IPS-11a (cell line): ENCODE results near the gene KNCN.

ENCODE experiments used
- H3K4me3 ChIP-seq: one replicate; pipeline ENCODE4 v1.5.1; 2013; ENCODE audit warnings: low read depth, low read length, control low read depth

KNCN gene

DNA sequence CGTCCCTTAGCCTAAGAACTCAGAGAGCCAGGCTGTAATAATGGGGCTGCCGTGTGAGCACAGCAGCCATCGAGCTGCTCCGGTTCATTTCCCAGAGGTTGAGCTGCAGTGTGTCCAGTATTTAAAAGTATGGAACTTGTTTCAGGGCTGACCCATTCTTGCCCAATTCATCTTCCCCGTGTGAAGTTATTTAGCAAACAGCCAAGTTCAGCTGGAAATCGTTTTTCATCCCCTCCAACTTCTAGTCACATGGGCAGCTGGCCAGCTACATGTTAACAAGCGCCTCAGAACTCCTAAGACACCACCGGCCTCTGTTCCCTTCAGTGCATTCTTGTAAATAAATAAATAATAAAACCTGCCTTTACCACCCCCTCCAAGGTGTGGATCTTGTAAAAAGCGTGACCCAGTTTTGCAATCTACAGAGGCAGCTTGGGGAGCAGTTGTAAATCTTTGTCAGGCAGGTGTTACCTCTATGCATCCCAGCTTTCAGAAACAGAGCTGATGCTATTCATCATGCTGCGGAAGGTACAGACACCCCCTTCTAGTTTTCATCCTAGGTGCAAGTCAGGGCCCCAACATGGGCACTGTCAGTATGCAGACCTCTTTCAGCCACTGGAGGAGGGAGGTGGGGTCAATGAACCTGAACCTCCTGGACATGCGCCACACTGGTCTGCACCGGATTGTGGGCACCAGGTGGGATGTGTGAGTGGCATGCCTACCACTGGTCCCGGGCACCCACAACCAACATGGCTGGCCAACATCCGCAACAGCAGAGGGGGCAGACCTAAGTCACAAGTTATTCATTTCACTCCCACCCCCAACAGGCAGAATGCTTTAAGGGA lies 18.7 kb upstream of the KNCN start:
- H3K4me3 ChIP-seq: no peak overlapping the region

GRCh38 chr1:46569116-46569515 lies 17.7 kb upstream of the KNCN start:
- no peak overlapping the region for H3K4me3 ChIP-seq

DNA sequence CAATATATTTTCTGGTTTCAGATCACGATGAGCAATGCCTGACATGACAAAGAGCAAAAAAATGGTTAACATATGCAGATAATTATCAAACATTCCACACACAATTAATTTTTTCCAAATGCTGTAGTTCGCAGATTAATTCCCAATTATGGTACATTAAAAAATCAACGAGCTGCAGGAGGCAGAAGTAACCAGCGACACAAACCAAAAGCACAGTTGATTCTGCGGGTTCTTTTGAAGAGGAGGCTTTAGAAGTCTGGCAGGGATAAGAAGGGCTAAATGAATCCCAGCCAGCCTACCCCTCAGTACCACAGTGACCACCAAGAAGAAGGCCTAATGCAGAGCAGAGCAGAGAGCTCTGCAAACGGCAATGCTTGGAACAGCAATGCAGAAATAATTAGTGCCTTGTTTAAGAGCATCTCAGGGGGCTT lies 17.0 kb upstream of the KNCN start:
- no peak overlapping the region for H3K4me3 ChIP-seq

- no peak overlapping the region for H3K4me3 ChIP-seq
These were observed 11.9 kb upstream of the KNCN start for GRCh38 chr1:46563341-46563740.

GRCh38 chr1:46562498-46562897 lies 11.1 kb upstream of the KNCN start:
- H3K4me3 ChIP-seq: no peak overlapping the region

- no peak overlapping the region for H3K4me3 ChIP-seq
These were observed 7.5 kb upstream of the KNCN start for GRCh38 chr1:46558966-46559365.

GRCh38 chr1:46558141-46558963 lies 6.9 kb upstream of the KNCN start:
- H3K4me3 ChIP-seq: no peak overlapping the region

DNA sequence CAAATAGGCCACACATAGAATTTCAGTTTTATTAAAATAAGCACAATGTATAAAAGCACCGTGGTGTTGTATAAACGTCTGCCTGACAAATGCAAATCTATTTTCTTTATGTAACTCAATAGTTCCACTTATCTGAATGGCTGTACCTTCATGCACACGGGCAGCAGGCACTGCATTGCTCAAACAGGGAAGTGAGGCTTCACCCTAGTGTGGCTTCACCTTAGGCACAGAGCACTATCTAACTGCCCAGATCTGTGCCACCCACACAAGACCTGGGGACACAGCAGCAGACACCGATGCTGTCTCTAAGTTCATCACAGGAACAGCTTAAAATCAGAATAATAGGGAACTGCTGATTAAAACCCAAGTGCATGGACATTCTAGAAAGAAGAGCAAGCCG lies 6.0 kb upstream of the KNCN start:
- H3K4me3 ChIP-seq: no peak overlapping the region

- H3K4me3 ChIP-seq: no peak overlapping the region
These were observed 5.4 kb upstream of the KNCN start for GRCh38 chr1:46556822-46557221.

DNA sequence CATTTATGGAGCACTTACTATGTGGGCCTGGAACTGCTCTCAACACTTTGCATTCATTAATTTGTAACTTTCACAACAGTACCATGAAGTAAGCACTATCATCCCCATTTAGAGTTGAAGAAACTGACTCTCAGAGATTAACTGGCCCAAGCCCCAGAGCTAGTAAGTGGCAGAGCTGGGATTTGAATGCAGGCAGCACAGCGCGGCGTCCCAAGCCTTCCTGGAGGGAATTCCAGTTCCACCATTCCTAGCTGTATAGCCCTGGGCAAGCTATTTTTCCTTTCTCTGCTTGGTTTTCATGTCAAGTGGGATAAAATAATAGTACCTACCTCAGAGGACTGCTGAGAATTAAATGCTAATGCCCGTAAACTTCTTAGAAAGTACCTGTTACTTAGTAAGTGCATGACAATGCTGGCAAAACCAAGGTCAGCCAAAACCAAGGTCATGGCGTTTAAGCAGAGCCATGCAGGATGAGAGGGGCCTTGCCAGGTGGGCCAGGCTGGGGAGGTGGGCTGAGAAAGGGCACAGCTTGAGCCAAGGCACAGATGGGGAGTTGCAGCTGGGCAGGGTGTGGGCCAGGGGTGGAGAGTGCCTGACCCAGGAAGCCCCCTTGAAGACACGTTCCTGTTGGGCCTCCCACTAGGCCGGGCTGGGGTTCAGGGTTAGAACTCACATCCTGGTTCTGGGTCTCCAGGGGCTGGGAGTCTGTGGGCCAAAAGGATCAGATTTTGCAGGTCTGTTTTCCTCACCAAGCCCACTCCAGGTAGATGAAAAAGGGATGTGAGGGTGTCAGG lies 4.6 kb upstream of the KNCN start:
- H3K4me3 ChIP-seq: no peak overlapping the region

GRCh38 chr1:46554597-46555381 lies 3.3 kb upstream of the KNCN start:
- H3K4me3 ChIP-seq: no peak overlapping the region

GRCh38 chr1:46554236-46554596 lies 2.8 kb upstream of the KNCN start:
- H3K4me3 ChIP-seq: no peak overlapping the region

- no peak overlapping the region for H3K4me3 ChIP-seq
These were observed 2.1 kb upstream of the KNCN start for GRCh38 chr1:46553506-46553905.

GRCh38 chr1:46552357-46553237 lies 1.1 kb upstream of the KNCN start:
- no peak overlapping the region for H3K4me3 ChIP-seq

DNA sequence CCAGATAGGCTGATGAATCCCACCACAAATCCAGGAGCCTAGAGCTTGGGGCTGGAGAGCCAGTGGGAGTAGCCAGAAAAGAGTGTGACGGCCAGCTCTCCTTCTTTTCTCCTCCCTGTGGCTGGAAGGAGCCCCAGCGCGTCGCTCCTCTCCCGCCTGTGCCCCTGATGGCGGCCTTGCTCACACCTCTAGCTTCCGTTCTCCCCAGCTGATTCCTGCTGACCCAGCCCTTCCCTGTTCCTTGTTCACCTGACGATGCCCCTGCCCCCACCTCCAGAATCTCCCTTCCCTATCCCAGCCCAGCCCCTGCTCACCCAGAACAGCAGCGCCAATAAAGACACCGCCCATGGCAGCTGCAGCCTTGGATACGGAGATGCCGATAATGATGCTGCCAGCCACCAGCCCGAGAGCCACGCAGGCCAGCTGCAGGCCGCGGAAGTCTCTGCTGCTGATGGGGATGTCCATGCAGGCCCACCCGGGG lies 656 bp downstream of the KNCN start:
- no peak overlapping the region for H3K4me3 ChIP-seq

GRCh38 chr1:46549697-46550681 lies 1.5 kb downstream of the KNCN start:
- H3K4me3 ChIP-seq: no peak overlapping the region

DNA sequence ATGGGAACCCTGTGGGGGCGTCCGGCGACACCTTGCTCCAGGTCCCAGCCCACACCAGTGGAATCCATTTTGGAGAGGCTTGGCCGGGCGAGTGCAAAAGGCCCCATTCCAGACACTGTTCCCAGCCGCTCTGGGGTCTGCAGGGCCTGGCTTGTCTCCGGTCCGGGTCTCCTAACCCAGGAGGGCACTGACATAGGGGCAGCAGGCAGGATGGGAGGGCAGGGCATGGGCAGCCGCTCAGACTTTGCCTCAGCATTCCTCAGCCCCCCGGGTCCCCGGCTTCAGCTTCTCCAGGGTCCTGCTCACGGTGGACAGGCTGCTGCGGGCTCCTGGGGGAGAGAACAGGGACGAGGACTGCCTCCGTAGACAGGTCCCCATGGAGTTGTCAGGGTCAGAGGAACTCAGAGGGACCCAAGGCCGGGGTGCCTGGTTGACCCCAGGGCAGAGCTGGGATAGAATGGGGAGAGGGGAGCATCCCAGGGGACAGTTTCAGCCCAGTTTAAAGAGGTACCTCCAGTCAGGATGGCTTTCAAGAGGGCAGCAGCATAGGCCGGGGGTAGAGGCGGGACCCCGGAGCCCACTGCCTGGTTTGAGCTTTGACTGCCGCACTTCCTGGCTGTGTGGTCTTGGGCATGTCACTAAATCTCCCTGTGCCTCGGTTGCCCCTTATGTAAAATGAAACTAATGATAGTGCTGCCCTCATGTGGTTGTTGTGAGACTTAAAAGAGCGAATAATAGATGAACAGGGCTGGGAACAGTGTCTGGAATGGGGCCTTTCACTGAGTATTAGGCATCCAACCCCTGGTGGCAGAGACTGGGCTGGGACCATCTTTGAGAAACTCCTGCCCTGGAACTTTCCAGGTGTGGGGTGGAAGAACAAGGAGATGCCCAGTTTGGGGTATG lies 3.7 kb downstream of the KNCN start:
- no peak overlapping the region for H3K4me3 ChIP-seq
